ENCODE data around the gene ARHGAP44.

Gene ARHGAP44

GRCh38 chr17:12979826-12980500 lies 190.7 kb downstream of the ARHGAP44 start:
- ATAC-seq (ENCODE audit: insufficient read depth, low read depth) (no peak), DNase-seq (no peak)
- no peaks in the 10 kb centered on the region for H3K36me3 ChIP-seq (ENCODE audit: insufficient read depth, low read length)
- H3K27me3 ChIP-seq (ENCODE audit: insufficient read depth, low read length, poor library complexity): no peaks in the 10 kb centered on the region
- no peaks in the 10 kb centered on the region for H3K4me1 ChIP-seq (ENCODE audit: insufficient read depth, low read length)
- H2AFZ ChIP-seq (ENCODE audit: low read depth, low read length): no peak overlapping the region
- H3K9ac ChIP-seq (ENCODE audit: low read depth, low read length): no peak overlapping the region
- no peak overlapping the region for H3K27ac ChIP-seq (ENCODE audit: low read length)
- H4K20me1 ChIP-seq (ENCODE audit: insufficient read depth, low read length): no peaks in the 10 kb centered on the region
- H3K9me3 ChIP-seq (ENCODE audit: insufficient read depth, low read length, severe bottlenecking): no peaks in the 10 kb centered on the region
- TF ChIP-seq EZH2 (IDR thresholded peaks at IDR 0.05; ENCODE audit: borderline replicate concordance, low read depth, low read length, severe bottlenecking): no peak
- TF ChIP-seq, protein P1, sequence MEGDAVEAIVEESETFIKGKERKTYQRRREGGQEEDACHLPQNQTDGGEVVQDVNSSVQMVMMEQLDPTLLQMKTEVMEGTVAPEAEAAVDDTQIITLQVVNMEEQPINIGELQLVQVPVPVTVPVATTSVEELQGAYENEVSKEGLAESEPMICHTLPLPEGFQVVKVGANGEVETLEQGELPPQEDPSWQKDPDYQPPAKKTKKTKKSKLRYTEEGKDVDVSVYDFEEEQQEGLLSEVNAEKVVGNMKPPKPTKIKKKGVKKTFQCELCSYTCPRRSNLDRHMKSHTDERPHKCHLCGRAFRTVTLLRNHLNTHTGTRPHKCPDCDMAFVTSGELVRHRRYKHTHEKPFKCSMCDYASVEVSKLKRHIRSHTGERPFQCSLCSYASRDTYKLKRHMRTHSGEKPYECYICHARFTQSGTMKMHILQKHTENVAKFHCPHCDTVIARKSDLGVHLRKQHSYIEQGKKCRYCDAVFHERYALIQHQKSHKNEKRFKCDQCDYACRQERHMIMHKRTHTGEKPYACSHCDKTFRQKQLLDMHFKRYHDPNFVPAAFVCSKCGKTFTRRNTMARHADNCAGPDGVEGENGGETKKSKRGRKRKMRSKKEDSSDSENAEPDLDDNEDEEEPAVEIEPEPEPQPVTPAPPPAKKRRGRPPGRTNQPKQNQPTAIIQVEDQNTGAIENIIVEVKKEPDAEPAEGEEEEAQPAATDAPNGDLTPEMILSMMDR (IDR thresholded peaks at IDR 0.05; ENCODE audit: borderline replicate concordance, extremely low read depth, low read length, poor library complexity, severe bottlenecking): no peak
- H3K79me2 ChIP-seq (ENCODE audit: insufficient read depth, low read length): no peaks in the 10 kb centered on the region
- H3K4me2 ChIP-seq (ENCODE audit: insufficient read depth, low read length): no peak overlapping the region
- H3K4me3 ChIP-seq (ENCODE audit: low read depth in 1 of 2, low read length in 2 of 2): no peak overlapping the region

DNA sequence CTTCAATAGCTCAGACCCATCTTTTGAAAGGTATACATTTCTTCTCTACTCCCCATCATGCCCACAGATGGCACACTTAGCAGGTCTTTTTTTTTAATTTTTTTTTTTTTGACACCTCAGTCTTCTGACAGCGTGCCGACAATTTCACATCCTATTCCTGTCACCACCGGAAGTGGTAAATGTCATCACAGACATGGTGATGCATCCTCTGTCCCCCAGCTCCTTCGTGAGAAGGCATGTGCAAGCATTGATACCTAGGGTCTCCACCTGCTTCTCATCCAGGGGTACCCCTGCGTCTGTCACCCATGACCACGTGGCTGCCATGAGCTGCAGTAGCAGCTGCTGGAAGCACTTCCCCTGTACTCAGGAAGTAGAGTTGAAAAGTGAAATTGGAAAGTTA lies 192.9 kb downstream of the ARHGAP44 start:
- Histone ChIP-seq H3K36me3 (ENCODE audit: insufficient read depth, low read length) (no peaks in the 10 kb centered on the region), H3K9me3 (ENCODE audit: insufficient read depth, low read length, severe bottlenecking) (no peaks in the 10 kb centered on the region), H3K27me3 (ENCODE audit: insufficient read depth, low read length, poor library complexity) (no peaks in the 10 kb centered on the region), H3K4me1 (ENCODE audit: insufficient read depth, low read length) (no peaks in the 10 kb centered on the region), H3K4me2 (ENCODE audit: insufficient read depth, low read length) (no peak overlapping the region), H3K79me2 (ENCODE audit: insufficient read depth, low read length) (no peaks in the 10 kb centered on the region), H3K27ac (ENCODE audit: low read length) (no peak overlapping the region), H2AFZ (ENCODE audit: low read depth, low read length) (no peak overlapping the region), H4K20me1 (ENCODE audit: insufficient read depth, low read length) (no peaks in the 10 kb centered on the region), H3K9ac (ENCODE audit: low read depth, low read length) (no peak overlapping the region), H3K4me3 (ENCODE audit: low read depth in 1 of 2, low read length in 2 of 2) (no peak overlapping the region)
- DNase-seq (no peak), ATAC-seq (ENCODE audit: insufficient read depth, low read depth) (peak; percentile 24; the same call in 1 of the 3 replicates)
- TF ChIP-seq, protein P1 (IDR thresholded peaks at IDR 0.05; ENCODE audit: borderline replicate concordance, extremely low read depth, low read length, poor library complexity, severe bottlenecking): no peak
- TF ChIP-seq EZH2 (IDR thresholded peaks at IDR 0.05; ENCODE audit: borderline replicate concordance, low read depth, low read length, severe bottlenecking): no peak

DNA sequence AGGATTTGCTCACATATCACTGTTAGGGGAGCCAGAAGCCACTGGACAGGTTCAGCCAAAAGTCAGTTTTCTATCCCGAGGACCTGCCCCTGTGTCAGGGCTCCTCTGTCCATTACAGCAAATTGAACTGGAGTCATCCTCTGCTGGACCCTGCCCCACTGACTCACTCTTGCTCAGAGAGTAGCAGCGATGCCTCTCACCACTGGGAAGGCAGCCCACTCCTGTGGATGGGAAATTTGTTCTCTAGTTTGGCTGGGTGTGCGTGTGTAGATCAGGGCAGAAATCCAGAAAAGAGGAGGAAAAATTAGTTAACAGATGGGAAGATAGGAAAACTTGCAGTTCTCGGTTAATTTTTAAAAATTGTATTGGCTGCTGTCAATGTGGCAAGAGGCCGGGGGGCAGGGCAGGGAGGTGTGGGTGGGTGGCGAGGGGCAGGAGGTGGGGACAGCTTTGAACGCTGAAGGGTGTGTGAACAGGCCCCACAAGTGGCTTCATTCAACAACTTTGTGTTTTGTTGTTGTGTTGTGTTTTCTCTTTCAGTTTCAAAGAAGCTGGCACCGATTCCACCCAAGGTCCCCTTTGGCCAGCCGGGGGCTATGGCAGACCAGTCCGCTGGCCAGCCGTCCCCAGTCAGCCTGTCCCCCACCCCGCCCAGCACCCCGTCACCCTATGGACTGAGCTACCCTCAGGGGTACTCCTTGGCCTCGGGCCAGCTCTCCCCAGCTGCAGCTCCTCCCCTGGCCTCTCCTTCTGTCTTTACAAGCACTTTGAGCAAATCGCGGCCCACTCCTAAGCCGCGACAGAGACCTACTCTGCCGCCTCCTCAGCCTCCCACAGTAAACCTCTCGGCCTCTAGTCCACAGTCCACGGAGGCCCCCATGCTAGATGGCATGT lies 194.9 kb downstream of the ARHGAP44 start:
- DNase-seq: no peak
- no peaks in the 10 kb centered on the region for H3K27me3 ChIP-seq (ENCODE audit: insufficient read depth, low read length, poor library complexity)
- TF ChIP-seq, protein P1 (IDR thresholded peaks at IDR 0.05; ENCODE audit: borderline replicate concordance, extremely low read depth, low read length, poor library complexity, severe bottlenecking): no peak
- no peak for TF ChIP-seq EZH2 (IDR thresholded peaks at IDR 0.05; ENCODE audit: borderline replicate concordance, low read depth, low read length, severe bottlenecking)
- H3K4me1 ChIP-seq (ENCODE audit: insufficient read depth, low read length): no peaks in the 10 kb centered on the region
- H3K27ac ChIP-seq (ENCODE audit: low read length): no peak overlapping the region
- H3K36me3 ChIP-seq (ENCODE audit: insufficient read depth, low read length): no peaks in the 10 kb centered on the region
- H3K9me3 ChIP-seq (ENCODE audit: insufficient read depth, low read length, severe bottlenecking): no peaks in the 10 kb centered on the region
- no peak overlapping the region for H3K4me2 ChIP-seq (ENCODE audit: insufficient read depth, low read length)
- no peak overlapping the region for H3K9ac ChIP-seq (ENCODE audit: low read depth, low read length)
- no peak for ATAC-seq (ENCODE audit: insufficient read depth, low read depth)
- no peak overlapping the region for H3K4me3 ChIP-seq (ENCODE audit: low read depth in 1 of 2, low read length in 2 of 2)
- no peaks in the 10 kb centered on the region for H4K20me1 ChIP-seq (ENCODE audit: insufficient read depth, low read length)
- no peaks in the 10 kb centered on the region for H3K79me2 ChIP-seq (ENCODE audit: insufficient read depth, low read length)
- no peak overlapping the region for H2AFZ ChIP-seq (ENCODE audit: low read depth, low read length)
